SK-N-SH (cell line): ENCODE results near the gene ADGRE2.

ENCODE experiments used
- CTCF ChIP-seq: fragments of 200-600 bp; sonication (generic); IDR thresholded peaks from 2 replicates; pipeline ENCODE4 v1.6.1; 2017; ENCODE audit warnings: antibody characterized with exemption, mild to moderate bottlenecking, moderate library complexity
- EZH2phosphoT487 ChIP-seq: fragments of 200-600 bp; sonication (generic); IDR thresholded peaks from 2 replicates; pipeline ENCODE4 v1.6.1; 2017; ENCODE audit warnings: low read depth, mixed run types, mild to moderate bottlenecking, antibody characterized with exemption, moderate library complexity, borderline replicate concordance
- RAD21 ChIP-seq: IDR thresholded peaks from 2 replicates; pipeline ENCODE4 v1.6.1; 2012; ENCODE audit warnings: mild to moderate bottlenecking, low read length
- RFX5 ChIP-seq: IDR thresholded peaks from 2 replicates; pipeline ENCODE4 v1.6.1; 2012; ENCODE audit warnings: mild to moderate bottlenecking, improper control_type of control experiment, low read length
- SMC3 ChIP-seq: IDR thresholded peaks from 2 replicates; pipeline ENCODE4 v1.6.1; 2012; ENCODE audit warnings: low read depth, low read length, improper control_type of control experiment
- TAF1 ChIP-seq: IDR thresholded peaks from 2 replicates; pipeline ENCODE4 v1.6.1; 2012; ENCODE audit warnings: low read depth, mild to moderate bottlenecking, low read length, moderate library complexity, borderline replicate concordance

- TF ChIP-seq CTCF (no peak), SMC3 (no peak), EZH2phosphoT487 (no peak), RAD21 (no peak), TAF1 (no peak), RFX5 (no peak)
Observed at GRCh38 chr19:14817052-14817451, 38.7 kb upstream of the ADGRE2 start.
